ENCODE results near the gene FOXO1. TPM values are rescaled to one million over a fixed set of nuclear protein-coding genes. Genes with fewer than 3 reads are reported as not detected.

Gene FOXO1
- total and polyA plus RNA-seq, 2 of the 13 experiments (the other 11 are each of a cell fraction or from before 2014, with no cell fraction given), result 8.1 to 13.1 TPM

DNA sequence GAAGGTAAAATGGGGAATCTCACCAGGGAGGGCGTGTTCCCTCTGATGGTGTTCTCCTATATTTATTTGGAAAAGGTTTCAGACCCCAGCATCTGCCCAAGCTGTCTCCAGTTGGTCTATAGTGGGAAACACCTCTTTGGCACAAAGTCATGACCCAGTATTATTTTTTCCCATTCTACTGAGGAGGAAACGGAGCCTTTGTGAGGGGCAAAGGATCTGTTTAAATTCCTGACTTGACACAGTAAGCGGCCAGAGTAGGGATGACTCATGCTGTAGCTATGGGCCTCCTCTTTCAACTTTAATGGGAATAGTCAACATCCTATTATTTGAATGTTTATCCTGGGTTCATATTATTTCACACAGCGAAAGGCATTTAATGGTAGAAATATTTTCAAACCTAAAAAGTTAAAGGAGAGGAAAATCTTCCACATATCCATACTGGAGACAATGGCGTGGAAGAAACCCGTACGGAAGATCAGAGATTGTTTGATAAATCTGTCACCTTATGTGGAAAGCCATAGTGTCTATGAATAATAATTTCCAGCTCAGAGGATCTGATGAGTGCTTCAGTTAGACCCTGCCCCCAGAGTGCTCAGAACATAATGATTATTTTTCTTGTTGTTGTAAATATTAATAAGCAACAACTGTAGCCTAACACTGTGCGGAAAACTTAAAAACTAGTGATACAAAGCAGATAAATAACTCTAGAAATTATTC, 126.0 kb downstream of the FOXO1 start (continued):
- TF ChIP-seq, protein P1, sequence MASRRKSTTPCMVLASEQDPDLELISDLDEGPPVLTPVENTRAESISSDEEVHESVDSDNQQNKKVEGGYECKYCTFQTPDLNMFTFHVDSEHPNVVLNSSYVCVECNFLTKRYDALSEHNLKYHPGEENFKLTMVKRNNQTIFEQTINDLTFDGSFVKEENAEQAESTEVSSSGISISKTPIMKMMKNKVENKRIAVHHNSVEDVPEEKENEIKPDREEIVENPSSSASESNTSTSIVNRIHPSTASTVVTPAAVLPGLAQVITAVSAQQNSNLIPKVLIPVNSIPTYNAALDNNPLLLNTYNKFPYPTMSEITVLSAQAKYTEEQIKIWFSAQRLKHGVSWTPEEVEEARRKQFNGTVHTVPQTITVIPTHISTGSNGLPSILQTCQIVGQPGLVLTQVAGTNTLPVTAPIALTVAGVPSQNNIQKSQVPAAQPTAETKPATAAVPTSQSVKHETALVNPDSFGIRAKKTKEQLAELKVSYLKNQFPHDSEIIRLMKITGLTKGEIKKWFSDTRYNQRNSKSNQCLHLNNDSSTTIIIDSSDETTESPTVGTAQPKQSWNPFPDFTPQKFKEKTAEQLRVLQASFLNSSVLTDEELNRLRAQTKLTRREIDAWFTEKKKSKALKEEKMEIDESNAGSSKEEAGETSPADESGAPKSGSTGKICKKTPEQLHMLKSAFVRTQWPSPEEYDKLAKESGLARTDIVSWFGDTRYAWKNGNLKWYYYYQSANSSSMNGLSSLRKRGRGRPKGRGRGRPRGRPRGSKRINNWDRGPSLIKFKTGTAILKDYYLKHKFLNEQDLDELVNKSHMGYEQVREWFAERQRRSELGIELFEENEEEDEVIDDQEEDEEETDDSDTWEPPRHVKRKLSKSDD (CRISPR knock-in tag; IDR thresholded peaks at IDR 0.05; ENCODE audit: low read depth), result no peak
- no peak for TF ChIP-seq ISX (CRISPR knock-in tag; conservative IDR thresholded peaks at IDR 0.05)
- TF ChIP-seq ZNF256 (CRISPR knock-in tag; conservative IDR thresholded peaks at IDR 0.05), result no peak
- TF ChIP-seq ZNF33A (CRISPR knock-in tag; IDR thresholded peaks at IDR 0.05; ENCODE audit: borderline replicate concordance), result no peak
- TF ChIP-seq ZNF160 (CRISPR knock-in tag; IDR thresholded peaks at IDR 0.05), result no peak
- TF ChIP-seq KAT8 (CRISPR knock-in tag; IDR thresholded peaks at IDR 0.05), result peak; percentile 49; the same call in 1 of the 2 replicates
- TF ChIP-seq ZSCAN20 (CRISPR knock-in tag; IDR thresholded peaks at IDR 0.05; ENCODE audit: borderline replicate concordance), result 0 out of 2 replicates have a peak, but pooled peaks have one; percentile 30
- no peak for TF ChIP-seq SMARCE1 (IDR thresholded peaks at IDR 0.05; ENCODE audit: borderline replicate concordance)
- TF ChIP-seq SP2 (CRISPR knock-in tag; IDR thresholded peaks at IDR 0.05), result no peak
- no peak for TF ChIP-seq ZKSCAN5 (CRISPR knock-in tag; IDR thresholded peaks at IDR 0.05)
- TF ChIP-seq, protein P2, sequence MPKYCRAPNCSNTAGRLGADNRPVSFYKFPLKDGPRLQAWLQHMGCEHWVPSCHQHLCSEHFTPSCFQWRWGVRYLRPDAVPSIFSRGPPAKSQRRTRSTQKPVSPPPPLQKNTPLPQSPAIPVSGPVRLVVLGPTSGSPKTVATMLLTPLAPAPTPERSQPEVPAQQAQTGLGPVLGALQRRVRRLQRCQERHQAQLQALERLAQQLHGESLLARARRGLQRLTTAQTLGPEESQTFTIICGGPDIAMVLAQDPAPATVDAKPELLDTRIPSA (CRISPR knock-in tag; IDR thresholded peaks at IDR 0.05; ENCODE audit: borderline replicate concordance), result no peak
- TF ChIP-seq NCOR1 (IDR thresholded peaks at IDR 0.05; ENCODE audit: borderline replicate concordance, low read length), result no peak; the same call in 1 of the 2 replicates
- no peak for TF ChIP-seq ZNF841 (CRISPR knock-in tag; IDR thresholded peaks at IDR 0.05; ENCODE audit: borderline replicate concordance)
- TF ChIP-seq NBN (conservative IDR thresholded peaks at IDR 0.05), result no peak
- no peak for TF ChIP-seq ZC3H4 (CRISPR knock-in tag; IDR thresholded peaks at IDR 0.05; ENCODE audit: borderline replicate concordance)
- no peak for TF ChIP-seq ZBTB1 (CRISPR knock-in tag; IDR thresholded peaks at IDR 0.05; ENCODE audit: borderline replicate concordance)
- no peak for TF ChIP-seq ZNF484 (CRISPR knock-in tag; IDR thresholded peaks at IDR 0.05; ENCODE audit: borderline replicate concordance, low read depth)
- no peak for TF ChIP-seq MED8 (CRISPR knock-in tag; IDR thresholded peaks at IDR 0.05; ENCODE audit: insufficient replicate concordance)
- peak; percentile 82 for TF ChIP-seq SAP130 (CRISPR knock-in tag; IDR thresholded peaks at IDR 0.05; ENCODE audit: low read depth)
- TF ChIP-seq ZNF569 (CRISPR knock-in tag; IDR thresholded peaks at IDR 0.05; ENCODE audit: borderline replicate concordance), result no peak
- TF ChIP-seq NFIB (CRISPR knock-in tag; IDR thresholded peaks at IDR 0.05; ENCODE audit: borderline replicate concordance), result no peak
- TF ChIP-seq, protein P3, sequence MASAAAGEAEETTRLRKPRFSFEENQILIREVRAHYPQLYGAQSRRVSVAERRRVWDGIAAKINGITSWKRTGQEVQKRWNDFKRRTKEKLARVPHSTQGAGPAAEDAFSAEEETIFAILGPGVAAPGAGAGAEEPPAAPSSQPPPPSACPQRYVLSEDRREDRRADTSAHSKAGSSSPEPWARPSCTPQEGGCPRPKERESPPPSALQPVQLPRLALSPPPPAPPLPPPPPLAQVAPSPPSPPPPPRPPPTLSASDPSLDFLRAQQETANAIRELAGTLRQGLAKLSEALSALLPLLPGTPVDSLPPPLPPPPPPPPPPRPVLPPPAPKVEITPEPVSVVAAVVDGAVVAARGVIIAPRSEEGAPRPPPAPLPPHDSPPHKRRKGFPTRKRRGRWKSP (CRISPR knock-in tag; IDR thresholded peaks at IDR 0.05), result no peak
- TF ChIP-seq, protein P4, sequence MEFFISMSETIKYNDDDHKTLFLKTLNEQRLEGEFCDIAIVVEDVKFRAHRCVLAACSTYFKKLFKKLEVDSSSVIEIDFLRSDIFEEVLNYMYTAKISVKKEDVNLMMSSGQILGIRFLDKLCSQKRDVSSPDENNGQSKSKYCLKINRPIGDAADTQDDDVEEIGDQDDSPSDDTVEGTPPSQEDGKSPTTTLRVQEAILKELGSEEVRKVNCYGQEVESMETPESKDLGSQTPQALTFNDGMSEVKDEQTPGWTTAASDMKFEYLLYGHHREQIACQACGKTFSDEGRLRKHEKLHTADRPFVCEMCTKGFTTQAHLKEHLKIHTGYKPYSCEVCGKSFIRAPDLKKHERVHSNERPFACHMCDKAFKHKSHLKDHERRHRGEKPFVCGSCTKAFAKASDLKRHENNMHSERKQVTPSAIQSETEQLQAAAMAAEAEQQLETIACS (CRISPR knock-in tag; IDR thresholded peaks at IDR 0.05), result no peak
- no peak for TF ChIP-seq SMAD1 (CRISPR knock-in tag; IDR thresholded peaks at IDR 0.05; ENCODE audit: borderline replicate concordance, low read depth)
